GM12872 (cell line): ENCODE results near the gene FANCI.

Experiments used
- CTCF ChIP-seq: IDR thresholded peaks from 3 replicates; pipeline ENCODE4 v1.5.1; 2011; ENCODE audit warnings: low read depth, mild to moderate bottlenecking, low read length, moderate library complexity; ENCODE audit not compliant: insufficient read depth

FANCI gene

DNA sequence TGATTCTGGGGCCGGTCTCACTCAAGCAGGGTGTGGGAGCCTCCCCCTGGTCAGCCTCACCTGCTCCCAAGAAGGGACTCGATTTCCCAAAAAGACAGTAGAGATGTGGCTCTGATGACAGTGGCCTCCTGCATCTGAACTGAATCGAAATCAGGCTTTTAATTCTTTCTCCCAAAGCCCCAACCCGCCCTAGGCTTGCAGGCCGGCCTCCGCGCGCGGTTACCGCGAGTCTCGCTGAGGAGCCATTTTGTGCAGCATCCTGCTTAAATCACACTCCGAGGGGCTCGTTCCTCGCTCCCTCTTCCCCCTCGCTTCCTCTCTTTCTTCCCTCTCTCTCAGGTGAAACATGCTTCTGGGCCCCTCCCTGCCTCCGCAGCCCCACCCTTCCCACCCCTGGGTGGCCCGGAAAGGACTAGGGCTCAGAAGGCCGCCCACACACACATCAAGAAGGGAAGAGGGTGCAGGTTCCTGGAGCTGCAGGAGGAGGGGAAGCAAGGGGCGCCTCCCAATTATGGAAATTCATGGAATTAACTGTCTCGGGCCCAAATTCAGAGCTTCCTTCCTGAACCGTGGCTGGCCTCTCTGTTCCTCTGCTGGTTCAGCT lies 121.8 kb downstream of the FANCI start:
- TF ChIP-seq CTCF, result no peak
